GM21737 (cell line): ENCODE results near the gene C2CD2L.
"Not testable (repeated sequence)": the region's sequence is repeated elsewhere in the genome, so short reads cannot be mapped to it uniquely, and the experiment has no call there.

Experiments
- ATAC-seq: cut with Tn5 transposase; IDR thresholded peaks from one replicate; pipeline ENCODE4 v1.9.1; 2021; ENCODE audit warnings: mild to moderate bottlenecking, moderate library complexity; ENCODE audit not compliant: unreplicated experiment

C2CD2L gene

DNA sequence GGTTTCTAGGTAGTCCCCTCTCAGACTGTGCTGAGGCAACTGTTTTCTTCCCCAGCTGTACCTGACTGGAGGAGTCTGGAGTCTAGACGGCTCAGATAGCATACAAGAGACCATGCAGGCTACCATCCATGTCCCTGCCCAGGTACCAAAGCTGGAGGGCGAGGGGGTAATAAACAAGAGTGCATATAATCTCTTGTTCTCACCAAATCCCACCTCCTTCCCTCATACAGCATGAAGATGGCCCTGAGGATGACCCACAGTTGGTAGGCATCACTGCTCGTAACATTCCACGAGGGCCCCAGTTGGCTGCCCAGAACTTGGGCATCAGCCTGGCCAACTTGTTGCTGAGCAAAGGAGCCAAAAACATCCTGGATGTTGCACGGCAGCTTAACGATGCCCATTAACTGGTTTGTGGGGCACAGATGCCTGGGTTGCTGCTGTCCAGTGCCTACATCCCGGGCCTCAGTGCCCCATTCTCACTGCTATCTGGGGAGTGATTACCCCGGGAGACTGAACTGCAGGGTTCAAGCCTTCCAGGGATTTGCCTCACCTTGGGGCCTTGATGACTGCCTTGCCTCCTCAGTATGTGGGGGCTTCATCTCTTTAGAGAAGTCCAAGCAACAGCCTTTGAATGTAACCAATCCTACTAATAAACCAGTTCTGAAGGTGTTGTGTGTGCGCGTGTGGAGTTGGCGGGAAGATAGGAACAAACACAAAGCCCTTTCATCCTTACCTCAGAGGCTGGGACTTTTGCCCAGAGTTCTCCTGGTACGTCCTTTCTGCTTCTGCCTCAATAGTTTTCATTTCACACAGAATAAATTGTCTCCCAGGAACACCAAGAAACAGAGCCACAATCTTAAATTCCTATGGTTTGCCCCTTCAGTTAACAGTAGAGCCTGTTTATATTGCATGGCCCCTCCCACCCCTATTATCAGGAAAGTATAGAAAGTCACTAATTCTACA, 14.0 kb upstream of the C2CD2L start:
- ATAC-seq, result no peak

DNA sequence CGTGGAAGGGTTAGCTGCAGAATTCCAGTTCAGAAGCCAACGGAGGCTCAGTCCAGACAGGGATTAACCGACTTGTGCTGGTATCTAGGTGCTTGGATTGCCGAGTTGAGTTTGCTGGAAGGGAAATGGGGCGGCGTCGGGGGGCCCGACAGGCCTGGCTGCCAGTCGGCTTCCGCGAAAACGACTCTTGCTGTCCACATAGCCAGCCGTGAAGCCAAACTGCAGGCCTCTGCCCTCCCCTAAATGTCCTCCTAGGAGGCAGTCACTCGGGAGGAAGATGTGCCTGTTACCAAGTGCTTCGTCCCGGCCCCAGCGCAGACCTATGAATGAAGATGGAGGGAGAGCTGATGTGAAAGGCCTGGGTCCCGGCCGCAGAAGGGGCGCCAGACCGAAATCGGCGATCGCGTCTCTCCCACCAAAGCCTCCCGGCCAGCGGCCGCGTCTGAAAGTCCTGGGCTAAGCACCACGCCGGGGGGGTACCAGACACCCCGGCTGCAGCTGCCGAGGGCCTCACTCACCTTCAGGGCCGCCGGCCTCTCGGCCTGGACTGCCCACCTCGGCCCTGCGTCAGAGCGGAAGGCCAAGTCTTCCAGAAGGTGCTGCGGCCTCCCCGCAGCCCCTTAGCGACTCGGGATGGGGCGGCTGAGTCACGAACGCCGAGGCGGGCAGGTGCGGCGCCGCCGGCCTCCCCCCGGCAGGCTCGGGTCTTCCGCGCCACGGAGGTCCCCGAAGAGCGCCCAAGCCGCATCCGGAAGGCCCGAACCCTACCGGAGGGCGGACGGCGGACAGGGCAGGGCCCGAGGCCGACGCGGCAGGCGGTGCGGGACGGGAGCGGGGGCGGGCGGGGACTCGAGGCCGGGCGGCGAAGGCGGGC, 13.0 kb upstream of the C2CD2L start:
- ATAC-seq, result peak; percentile 12

DNA sequence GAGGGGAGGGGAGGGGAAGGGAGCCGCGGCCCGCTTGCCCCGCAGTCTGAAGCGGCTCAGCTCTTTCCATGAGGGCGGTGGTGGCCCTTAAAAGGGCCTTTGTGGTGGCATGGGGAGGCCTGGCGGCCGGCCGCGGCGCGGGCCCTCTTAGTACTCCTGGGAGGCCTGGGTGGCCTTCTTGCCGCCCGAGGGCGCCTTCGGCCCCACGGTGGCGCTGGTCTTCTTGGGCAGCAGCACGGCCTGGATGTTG, 12.4 kb upstream of the C2CD2L start:
- ATAC-seq, result peak; percentile 37

DNA sequence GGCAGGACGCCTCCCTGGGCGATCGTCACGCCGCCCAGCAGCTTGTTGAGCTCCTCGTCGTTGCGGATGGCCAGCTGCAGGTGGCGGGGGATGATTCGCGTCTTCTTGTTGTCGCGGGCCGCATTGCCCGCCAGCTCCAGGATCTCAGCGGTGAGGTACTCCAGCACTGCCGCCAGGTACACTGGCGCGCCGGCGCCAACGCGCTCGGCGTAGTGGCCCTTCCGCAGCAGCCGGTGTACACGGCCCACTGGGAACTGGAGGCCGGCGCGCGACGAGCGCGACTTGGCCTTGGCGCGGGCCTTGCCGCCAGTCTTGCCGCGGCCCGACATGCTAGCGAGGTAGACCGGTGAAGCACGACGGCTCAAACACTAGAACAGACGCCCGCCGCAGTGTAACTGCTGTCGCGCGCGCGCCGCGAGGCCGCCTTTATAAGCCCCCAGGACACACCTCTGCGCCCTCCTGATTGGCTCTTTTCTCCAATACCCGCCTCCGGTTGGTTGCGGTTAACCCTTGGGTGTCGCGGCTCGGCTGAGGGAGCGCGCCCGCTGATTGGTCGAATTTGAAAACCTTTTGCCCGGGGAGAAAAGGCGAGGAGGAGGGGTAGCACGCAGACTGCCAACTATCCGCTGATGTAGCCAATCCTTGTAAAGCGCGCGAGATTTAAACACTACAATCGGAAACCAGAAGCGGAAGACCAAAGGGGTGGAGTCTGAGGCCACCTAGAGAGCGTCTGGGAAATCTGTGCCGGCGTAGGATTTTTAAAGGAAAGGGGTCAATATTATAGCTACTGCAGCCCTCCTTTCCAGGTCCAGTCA, 11.9 kb upstream of the C2CD2L start:
- peak; percentile 73 for ATAC-seq

DNA sequence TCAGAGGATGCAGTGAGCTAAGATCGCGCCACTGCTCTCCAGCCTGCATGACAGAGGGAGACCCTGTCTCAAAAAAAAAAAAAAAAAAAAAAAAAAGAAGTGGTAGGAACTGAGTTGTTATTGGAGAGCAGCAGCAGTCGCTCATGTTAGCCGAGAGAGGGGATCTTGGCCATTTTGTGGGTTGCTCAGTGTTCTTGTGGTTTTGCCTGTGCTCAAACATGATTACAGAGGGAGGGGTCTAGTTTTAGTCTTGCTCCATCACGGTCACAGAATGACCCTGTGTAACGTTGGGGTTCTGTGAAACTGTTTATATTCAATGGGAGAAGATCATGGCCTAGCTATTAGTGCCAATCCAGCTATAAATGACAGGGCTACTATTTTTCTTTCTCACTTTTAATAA, 7.4 kb upstream of the C2CD2L start:
- ATAC-seq, result no peak

DNA sequence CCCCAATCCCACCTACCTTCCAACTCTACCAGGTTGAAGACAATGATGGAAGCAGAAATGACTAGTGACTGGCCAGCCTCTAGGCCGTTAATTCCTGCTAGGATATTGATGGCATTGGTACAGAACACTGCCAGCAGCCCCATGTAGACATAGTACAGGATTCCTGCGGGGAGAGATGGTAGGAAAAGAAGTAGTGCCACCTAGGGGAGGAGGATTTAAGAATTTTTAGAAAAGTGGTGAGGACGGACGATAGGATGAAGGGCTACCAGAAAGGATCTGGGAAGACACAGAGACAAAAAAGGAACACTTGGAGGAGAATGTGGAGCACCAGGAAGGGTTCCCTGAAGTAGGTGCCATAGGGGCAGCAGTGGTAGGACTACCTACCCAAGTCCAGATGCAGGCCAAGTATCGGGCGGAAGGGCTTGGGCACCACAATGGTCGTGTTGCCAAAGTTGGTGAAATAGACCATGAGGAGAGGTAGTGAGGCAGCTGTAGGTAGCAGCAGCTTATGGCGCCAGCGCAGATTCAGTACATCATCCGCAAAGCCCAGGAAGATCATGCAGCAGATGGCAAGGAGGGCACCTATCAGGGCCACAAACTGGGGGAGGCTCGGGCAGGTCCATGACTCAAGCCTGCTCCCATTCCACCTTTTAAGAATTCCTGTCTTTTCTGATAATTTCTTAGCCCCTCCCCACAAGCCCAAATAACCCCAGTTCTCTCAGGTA, 6.7 kb upstream of the C2CD2L start:
- no peak for ATAC-seq

DNA sequence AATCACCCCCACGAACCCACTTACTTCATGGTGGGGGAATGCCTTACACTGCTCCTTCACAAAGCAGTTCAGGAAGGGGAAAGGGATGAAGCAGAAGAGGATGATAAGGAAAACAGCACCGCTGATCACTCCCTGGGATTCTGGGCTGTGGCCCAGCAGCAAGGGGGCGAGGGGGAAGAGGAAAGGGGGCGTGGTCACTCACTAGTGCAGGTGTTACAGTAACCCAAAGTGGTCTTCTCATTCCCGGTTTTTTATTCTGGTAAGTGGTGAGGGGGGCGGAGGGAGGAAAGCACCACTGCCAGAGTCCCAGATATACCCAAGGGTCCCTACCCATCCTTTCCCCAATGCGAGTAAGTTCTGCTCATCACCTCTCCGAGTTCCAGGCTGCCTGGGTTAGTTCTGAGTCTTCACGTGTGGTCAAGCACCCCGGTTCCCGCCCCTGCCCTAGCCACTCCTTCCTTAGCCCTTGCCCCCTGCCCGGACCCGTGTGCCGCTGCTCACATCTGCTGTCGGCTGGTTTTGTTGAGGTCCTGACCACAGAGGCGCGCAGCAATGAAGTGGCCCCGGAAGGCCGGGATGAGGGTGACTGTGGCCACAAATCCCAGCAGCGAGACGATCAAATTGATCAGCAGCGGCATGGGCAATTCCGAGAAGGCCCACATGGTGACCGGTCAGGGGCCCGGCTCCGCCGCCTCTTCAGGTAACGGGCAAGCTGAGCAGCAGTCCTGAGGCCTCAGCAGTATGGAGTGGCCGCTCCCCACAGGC, 6.0 kb upstream of the C2CD2L start:
- peak; percentile 15 for ATAC-seq

DNA sequence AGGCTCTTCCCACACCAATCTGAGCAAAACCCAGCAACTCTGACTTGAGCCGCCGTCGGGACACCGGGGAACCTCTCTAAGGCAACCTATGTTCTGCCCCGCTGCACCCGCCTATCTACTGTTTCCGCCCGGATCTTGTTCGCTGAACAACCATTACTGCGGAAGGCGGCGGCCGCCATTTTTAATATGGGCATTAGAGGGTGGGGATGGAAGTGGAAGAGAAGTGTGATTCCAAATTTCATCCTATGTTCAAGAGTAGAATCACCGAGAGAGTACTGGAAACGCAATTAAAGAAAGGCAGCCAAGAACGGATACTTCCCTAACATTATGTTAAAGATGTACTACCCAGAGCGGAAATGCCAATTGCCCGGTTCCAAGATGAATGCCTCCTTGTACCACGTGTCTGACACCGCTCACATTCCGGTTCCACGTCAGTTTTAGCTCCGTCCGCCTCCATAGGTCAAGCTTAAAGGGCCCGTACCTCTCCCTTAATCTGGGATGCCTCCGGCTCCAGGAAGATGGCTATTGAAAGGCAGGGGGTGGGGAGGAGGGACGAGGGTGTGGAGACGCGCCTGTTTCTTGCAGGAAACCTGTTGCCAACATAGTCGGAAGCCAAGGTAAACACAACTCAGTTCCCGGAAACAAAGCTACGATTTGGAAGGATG, 5.3 kb upstream of the C2CD2L start, which contains the start of gene DPAGT1:
DPAGT1 (minus strand) TSS at position 95 of the 665 bp plus-strand sequence. CDS start 198 bp downstream, outside the sequence.
- peak; percentile 66 for ATAC-seq

DNA sequence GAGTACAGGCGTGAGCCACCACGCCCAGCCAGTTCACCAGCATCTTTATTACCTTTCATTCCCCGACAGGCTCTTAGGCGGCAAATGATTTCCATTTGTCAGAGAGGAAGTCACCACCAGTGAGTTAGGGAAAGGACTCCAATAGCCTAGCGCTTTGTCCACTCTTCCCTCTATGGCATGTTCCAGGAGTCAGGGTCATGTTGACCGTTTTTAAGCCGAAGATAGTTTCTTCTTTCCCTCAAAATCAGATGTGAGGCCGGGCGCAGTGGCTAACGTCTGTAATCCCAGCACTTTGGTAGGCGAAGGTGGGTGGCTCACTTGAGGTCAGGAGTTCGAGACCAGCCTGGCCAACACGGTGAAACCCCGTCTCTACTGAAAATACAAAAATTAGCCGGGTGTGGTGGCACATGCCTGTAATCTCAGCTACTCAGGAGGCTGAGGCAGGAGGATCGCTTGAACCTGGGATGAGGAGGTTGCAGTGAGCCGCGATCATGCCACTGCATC, 3.9 kb upstream of the C2CD2L start:
- ATAC-seq, result not testable (repeated sequence)

DNA sequence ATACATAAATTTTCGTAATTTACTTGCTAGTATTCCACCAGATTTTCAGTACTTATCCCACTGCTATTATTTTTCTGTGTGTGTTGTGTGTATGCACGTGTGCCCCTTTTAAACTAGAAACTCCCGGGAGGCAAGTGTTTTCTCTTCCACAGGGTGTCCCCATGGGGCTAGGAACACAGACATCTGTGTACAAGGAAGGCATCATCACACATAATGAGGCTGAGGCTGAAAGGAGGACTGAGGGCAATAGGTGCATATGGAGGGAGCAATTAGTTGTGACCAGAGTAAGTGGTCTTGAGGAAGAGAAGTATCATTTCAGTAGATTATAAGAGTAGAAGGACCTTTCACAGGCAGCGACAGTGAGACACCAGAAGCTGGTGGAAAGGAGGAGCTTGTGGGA, 3.4 kb upstream of the C2CD2L start:
- no peak for ATAC-seq

DNA sequence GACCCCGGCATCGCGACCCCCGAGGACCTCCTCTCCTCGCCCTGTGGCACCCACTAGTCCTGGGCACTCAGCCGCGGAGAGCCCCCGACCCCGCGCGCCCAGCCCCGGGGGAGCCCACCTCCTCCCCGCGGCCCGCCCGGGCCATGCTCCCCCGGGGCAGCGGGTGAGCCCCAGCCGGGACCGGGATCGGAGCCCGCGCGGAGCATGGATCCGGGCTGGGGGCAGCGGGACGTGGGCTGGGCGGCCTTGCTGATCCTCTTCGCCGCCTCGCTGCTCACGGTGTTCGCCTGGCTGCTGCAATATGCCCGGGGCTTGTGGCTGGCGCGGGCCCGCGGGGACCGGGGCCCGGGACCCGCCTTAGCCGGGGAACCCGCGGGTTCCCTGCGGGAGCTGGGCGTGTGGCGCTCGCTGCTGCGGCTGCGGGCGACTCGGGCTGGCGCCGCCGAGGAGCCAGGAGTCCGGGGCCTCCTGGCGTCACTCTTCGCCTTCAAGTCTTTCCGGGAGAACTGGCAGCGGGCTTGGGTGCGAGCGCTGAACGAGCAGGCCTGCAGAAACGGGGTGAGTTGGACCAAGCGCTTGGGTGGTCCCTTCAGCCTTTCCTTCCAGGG, 498 bp downstream of the C2CD2L start:
- ATAC-seq, result peak; percentile 4

DNA sequence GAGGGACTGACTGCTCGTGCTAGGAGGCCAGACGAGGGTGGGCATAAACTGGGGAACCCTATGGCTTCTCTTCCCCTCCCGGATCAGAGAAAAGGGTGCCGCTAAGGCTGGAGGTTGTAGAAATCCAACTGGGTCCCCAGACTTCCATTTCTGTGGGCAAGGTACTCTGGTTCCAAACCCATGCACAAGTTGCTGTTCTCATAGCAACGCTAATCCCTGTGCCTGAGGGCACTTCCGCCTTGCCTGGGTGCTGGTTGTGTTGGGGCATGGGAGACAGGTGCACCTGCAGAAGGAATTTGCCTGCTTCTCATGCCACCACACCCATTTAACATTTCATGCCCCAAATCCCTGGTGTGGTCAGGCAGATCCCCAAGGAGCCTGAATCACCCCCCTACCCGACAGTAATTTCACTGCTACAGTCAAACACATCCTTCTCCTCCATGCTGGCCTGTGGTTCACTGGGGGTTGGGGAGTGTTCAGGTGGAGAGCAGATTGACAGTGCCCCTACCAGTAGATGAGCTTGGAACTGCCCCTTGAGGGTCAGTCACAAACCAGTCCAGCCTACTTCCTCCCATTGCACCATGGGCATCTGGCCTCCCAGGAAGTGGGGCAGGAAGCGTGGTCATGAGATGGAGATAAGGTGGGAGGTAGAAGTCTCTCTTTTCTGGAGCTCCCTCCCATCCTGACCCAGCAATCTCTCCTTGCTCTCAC, 1.2 kb downstream of the C2CD2L start:
- no peak for ATAC-seq

DNA sequence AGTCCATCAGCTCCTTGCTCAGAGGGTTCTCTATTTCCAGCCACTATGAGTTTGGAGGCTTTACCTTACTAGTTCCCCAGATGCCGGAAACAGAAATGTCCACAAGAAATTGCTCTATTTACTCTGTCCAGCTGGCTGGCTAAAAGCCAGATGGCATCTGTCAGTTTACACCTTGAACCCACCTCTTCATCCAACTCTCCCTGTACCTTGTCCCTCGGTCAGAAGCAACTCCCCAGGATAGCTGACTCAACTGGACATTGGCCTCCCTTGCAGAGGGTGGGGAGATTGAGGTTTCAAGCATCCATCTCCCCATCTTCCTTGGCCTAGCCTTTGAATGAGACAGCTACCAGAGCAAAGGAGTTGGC, 1.7 kb downstream of the C2CD2L start:
- no peak for ATAC-seq

DNA sequence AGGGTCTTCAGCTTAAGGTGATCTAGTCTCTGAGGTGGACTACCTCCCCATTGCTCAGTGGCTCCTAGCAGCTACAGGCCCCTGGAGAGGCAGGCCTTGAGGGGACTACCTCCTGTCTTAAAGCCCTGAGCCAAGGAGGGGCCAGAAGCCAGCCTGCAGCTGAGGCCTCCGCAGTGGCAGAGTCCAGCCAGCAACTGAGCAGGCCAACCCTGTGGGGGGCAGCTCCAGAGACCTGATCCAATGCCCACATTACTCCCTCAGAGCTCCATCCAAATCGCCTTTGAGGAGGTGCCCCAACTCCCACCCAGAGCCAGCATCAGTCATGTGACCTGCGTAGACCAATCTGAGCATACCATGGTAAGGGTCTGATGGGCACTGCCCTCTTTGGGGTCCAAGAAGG, 2.7 kb downstream of the C2CD2L start:
- ATAC-seq, result no peak

DNA sequence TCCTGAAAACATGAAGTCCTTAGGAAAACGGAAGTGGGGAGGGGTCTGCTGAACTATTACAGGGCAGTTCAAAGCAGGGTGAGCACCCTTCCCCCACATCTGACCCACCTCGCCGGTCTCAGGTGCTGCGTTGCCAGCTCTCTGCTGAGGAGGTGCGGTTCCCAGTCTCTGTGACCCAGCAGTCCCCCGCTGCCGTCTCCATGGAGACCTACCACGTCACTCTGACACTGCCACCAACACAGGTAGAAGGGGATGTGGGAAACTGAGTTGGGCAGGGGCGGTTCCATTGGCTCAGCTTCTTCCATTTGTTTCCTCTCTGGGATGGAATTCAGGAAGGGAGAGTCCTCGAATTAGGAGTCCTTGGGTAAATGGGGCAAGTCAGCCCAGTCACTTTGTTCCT, 3.3 kb downstream of the C2CD2L start:
- ATAC-seq, result no peak

DNA sequence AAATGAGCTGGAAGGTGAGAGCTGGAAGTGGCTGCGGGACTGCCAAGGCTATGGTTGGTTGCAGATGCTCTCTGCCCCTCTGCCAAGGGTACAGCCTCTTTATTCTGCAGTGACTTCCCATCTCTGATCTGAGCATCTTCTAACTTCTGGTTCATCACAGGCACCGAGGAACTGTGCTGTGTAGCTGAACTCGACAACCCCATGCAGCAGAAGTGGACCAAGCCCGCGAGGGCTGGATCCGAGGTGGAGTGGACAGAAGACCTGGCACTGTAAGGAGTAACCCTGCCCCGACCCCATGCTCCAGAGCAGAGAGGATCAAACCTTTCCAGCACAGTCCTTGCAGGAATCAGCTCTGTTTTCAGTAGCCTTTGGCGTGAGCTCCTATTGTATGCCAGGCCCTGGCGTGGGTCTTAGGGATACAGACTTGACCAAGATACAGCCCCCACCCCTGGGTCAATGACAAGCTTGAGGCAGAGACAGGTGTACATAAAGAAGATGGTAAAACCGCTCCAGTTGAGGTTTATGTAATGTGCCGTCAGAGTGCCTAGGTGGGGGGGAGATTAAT, 4.3 kb downstream of the C2CD2L start:
- no peak for ATAC-seq

DNA sequence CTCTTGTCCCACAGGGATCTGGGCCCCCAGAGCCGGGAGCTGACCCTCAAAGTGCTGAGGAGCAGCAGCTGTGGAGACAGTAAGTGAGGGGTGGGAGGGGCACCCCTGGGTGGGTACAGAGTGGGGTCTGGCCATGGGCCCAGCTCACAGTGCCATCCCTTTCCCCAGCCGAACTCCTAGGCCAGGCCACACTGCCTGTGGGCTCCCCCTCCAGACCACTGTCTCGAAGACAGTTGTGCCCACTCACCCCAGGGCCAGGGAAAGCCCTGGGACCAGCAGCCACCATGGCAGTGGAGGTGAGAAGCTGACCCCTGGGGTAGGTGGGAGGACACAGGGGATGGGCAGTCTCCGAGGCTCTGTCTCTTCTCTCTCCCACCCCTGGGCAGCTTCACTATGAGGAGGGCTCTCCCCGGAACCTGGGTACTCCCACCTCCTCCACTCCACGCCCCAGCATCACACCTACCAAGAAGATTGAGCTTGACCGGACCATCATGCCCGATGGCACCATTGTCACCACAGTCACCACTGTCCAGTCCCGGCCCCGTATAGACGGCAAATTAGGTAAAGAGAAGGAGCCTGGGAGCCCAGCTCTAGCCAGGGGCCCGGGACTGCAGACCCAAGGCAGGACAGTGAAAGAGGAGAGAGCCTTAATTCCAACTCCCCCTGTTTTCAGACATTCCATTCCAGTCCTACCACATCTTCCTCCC, 5.3 kb downstream of the C2CD2L start:
- ATAC-seq, result no peak
